Activated CD4-positive, alpha-beta T cell treated with anti-CD3 and anti-CD28 coated beads, Interleukin-2, Interleukin-6, amounts not matched to agents 100 ng/mL and 50 ng/mL, durations not matched to agents 16 hours and 8 hours (primary cell): Measurements from ENCODE around the gene RPTOR.

Source experiments
- DNase-seq: peaks from one replicate; pipeline ENCODE4 v3.0.0-alpha.2; 2020

The RPTOR gene

DNA sequence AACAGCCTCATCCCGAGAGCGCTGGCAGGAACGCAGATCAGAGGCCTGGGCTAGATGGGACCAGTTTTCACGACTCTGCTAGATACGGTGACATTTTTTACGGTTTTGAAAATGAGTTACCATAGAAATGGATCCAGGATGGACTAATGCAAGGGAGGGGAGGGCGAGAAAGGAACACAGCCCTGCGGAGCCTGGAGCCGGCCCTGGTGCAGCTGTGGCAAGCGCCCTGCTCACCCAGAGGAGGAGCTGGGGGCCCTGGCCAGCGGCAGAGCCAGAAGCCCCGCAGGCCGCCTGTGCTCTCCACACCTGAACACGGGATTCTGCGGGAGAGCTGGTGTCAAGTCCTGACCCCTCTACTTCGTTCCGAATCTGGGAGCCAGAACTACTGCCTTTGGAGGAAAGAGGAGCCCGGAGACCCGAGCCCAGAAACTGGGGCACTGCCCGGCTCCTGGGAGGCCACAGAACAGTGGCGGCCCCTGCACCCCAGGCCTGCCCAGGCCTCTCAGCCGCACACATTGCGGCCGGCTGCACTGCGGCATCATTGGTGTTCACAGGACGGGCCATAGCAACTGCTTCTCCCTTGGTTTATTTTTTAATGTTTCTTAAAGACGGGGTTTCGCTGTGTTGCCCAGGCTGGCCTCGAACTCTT is 358.4 kb downstream of the RPTOR start:
- no peak for DNase-seq

DNA sequence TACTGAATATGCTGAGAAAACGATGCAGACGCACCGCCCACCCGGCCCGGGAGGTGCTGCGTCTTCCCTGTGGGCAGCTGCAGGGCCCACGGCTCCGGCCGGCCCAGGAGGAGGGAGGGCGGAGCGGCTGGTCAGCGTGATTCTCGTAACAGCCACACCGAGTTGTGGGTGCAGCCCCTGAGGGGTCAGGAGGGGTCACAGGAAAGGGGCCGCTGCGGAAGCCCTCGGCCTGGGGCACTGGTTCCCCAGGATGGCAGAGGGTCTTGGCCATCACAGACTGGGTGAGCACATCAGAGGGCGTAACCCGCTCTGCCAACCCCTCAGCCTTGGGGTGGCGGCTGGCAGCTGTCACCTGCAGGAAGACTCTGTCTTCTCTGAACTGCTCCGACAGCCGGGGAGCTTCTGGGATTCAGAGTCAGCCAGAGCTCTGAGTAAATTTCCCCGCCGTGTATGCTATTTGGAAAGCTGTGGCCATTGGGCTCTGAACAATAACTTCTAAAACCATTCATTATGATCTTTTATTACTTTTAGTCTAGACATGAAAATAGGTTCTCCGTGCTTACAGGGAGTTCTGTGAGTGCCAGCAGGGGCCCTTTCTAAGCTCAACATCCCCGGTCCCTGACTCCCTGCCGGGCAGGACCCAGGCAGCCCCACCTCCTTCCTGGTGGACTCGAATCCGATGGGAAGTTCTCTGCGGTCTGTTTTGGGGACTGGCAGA is 359.6 kb downstream of the RPTOR start:
- no peak for DNase-seq

DNA sequence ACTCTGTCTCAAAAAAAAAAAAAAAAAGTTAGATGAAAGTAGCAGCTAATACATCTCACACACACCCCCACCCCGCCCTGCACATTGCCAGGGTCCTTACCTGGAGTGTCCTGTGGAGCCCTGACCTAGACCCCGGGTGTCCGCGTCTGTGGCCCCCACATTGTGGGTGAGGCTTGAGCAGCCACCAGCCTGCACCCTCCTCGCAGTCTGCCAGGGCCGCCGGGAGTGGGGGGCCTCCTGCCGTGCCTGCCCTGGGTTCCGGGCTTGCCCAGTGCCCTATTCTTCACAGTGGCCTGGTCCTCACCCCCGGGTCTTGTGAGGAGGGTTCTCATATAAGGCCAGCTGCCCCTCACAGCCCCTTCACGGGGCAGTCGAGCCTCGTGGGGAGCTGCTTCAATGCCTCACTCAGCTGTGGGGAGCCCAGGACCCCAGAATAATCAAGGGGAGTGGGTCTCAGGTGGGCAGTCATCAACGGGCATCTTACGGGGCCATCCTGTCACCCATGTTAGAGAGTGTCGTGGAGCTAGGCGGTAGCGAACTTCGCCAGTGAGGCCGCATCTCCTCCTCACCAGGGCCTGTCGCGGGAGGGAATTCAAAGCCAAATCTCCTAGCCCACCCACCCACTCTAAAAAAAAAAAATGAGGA is 361.1 kb downstream of the RPTOR start:
- no peak for DNase-seq

DNA sequence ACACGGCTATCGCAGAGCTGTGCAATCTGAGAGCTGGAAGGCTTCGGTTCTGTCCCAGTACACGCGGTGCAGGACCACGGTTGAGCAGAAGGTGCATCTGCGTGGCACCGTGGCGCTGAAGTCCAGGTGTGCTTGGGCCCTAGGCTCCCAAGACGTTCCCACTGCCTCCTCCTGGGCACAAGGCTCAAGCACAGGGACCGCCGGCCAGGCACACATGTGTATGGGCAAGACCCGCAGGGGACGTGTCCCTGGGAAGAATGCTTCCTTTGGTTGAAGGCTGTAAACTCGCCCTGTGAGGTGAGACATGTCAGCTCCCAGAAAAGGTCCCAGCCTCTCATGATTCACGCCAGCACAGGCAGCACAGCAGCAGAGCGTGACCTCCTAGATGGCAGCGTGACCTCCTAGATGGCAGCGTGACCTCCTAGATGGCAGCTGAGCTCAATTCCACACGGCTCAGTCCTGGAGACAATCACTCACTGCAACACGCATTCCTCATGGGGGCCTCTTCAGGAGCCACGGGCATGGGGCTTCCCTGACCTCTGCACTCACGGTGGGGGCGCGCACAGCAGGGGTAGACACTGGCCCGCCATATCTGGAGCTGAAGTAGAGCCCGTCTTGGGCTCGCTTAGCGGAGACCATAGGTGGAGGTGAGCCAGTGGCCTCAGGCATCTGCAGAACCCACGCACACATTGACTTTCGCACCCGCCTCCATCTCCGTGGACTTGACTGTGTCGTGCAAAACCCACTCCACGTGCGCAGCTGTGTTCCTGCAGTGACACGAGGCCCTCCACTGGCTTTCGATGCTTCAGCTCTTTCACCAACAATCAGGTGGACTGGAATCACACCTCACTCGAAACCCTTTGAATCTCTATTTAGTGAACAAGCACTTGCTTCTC is 362.0 kb downstream of the RPTOR start:
- no peak for DNase-seq

DNA sequence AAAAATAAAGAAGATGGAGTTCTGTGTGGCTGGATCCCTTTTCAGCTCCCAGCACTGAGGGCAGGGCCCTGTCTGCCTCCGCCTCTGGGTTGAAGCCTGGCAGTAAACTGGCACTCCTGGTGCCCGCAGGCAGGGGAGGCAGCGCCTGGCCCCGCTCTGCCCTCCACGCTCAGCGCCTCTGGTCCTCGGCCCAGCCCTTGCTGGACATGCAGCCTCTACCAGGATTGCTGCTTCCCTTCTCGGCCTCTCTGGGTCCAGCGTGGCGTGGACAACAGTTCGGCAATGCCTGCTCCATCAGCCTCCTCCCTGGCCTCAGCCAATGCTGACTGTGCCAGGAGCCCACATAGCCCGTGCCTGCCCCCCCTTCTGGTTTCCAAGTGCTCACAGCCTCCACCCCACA is 362.6 kb downstream of the RPTOR start:
- DNase-seq: no peak

- DNase-seq: no peak
Observed at GRCh38 chr17:80908211-80908610, 363.6 kb downstream of the RPTOR start.

- no peak for DNase-seq
Observed at GRCh38 chr17:80908776-80909175, 364.1 kb downstream of the RPTOR start.

DNA sequence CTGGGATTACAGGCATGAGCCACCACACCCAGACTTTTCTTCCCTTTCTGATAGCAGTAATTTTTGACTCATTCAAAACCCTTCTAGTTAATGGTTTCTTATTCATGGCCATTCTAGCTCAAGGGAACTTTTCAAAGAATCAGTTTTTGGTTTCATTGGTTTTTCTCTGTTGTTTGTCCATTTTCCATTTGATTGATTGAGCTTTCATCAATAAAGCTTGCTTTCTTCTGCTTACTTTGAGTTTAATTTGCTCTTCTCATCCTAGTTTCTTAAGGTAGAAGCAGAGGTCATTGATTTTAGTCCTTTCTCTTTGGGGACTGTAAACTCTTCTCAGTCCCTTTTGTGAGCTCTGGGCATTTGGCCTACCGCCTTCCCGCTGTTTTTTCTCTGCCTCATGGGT is 365.0 kb downstream of the RPTOR start:
- no peak for DNase-seq

DNA sequence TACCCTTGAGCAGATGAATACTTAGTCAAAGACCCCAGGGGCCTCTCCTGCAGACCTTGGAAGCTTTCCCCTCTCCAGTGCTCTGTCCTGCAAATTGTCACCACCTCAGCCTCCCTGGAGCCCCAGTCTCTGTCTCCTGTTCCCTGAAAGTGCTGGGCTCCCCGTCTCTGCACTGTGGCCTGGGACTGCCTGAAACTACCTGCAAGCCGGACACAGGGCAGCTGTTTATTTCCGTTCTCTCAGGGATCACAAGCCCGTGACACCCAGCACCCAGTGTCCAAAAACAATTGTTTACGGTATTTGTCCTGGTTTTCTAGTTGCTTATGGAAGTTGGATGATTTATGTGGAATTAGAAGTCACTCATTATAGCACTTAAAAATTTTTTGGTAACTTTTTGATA is 365.4 kb downstream of the RPTOR start:
- no peak for DNase-seq

- no peak for DNase-seq
Observed at GRCh38 chr17:80912476-80912875, 367.8 kb downstream of the RPTOR start.

GRCh38 chr17:80913928-80914821 is 369.5 kb downstream of the RPTOR start:
- no peak for DNase-seq

DNA sequence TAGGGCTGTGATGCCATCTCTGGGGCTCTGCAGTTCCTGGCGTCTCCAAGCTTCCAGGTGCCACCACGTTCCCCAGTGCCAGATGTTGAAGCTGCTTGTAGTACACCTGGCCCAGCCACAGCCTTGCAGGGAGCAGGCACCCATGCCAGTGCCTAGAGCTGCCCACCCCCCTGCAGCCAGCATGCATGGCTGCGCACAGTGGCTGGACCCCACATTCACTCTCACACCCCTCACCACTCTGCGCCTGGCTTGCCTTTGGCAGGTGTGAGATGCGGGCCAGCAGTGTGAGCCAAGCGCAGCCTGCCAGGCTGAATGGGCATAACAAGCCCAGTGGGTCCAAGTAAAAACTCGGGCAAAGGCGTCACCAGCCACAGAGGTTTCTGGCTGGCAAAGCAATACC is 371.6 kb downstream of the RPTOR start:
- DNase-seq: no peak

DNA sequence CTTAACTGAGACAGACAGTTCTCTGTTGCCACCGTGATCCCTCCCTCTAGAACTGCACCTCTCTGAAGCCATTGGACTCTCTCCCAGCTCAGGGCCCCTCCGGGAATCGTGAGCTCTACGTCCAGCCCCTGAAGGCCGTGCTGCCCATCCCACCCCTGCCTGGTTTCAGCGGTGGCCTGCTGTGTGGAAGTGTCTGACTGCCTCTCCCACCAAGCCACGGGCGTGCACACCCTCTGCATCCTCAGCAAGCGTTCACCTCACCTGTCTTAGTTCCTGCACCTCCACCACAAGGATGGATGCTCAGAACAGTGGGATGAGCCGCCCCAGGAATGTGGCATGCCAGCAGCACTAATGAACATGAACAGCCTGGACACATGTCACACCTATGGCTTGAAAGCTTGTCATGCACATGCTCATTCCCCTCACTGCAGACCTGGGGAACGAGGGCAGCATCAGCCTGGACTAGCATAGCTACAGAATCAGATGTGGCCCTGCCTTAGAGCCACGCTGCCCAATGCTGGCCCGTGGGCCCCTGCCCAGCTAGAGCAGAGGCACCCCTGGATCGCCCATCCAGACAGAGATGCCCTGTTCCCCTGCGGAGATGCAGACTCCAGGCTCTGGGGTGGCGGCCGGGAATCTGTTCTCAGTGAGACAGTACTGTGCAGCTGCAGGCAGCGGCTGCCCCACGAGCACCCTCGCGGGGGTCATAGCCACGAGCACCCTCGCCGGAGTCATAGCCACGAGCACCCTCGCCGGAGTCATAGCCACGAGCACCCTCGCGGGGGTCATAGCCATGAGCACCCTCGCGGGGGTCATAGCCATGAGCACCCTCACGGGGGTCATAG is 373.3 kb downstream of the RPTOR start:
- DNase-seq: no peak

DNA sequence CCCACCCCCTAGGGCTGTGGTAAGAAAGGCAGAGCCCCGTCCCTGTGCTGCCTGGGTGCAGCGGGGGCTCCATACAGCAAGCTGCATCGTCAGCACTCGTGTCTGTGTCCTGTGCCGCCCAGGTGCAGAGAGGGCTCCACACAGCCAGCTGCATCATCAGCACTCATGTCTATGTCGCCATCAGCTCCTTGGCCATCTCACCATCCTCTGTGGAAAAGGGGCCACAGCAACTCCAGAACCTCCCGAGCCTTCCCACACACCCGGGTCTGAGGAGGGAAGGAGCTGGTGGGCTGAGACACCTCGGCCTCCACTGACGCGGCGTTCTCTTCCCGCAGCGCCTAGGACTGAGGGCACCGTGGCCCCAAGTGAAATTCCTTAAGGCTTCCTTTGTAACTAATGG is 374.1 kb downstream of the RPTOR start:
- no peak for DNase-seq

GRCh38 chr17:80919331-80920311 is 375.0 kb downstream of the RPTOR start:
- no peak for DNase-seq

- no peak for DNase-seq
Observed at GRCh38 chr17:80920441-80920840, 375.8 kb downstream of the RPTOR start.

DNA sequence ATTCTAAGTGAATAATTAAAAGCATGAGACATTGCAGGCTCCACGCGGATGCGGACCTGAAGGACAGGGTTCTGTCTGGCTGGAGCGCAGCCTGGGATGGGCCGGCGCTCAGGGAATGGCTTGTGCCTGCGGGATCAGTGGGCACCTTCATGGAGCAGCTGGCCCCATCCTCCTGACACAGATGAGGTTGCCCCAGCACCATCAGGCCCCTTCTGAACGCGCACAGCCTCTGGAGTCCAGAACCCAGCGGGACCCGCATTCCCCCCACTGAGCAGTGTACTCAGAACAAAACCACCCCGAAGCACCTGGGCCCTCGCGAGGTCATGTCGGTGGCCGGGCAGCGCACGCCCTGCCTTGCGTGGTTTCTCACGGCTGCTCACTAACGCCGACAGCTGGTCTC is 376.5 kb downstream of the RPTOR start:
- no peak for DNase-seq

- DNase-seq: no peak
Observed at GRCh38 chr17:80921741-80922579, 377.3 kb downstream of the RPTOR start.

DNA sequence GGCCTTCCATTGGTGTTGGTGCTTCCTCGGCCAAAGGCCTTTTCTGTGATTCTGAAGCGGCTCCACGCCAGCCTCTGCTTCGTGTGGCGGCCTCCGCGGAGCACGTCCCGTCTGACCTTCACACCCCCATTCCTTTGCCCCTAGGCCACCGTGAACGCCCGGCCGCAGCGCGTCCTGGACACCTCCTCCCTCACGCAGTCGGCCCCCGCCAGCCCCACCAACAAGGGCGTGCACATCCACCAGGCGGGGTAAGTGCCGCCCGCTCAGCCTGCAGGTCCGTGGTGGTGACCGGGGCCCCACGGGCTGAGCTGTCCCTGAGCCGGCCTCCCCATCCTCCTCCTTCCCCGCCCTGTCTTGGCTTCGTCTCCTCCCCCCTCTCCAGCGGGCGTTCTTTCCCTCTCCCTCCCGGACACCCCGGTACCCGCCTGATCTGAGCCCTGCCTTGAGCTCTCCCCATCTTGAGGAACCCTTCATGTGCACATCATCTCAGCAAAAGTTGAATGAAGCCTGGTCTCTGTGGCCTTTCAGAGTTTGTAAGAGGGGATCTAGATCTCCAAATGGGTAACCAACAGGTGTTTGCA is 378.0 kb downstream of the RPTOR start:
- no peak for DNase-seq
